Stomach smooth muscle (tissue), 2 donors: ENCODE data around the gene RPN1.
"Not testable (repeated sequence)": the region's sequence is repeated elsewhere in the genome, so short reads cannot be mapped to it uniquely, and the experiment has no call there.

Experiments used
- H3K27ac ChIP-seq: one replicate; pipeline ENCODE4 v1.7.0; 2013; ENCODE audit warnings: mild to moderate bottlenecking, low read length, inconsistent platforms
- H3K27me3 ChIP-seq, 2 donors: one replicate each; pipeline ENCODE4 v1.7.0; 2013; ENCODE audit warnings: low read length in 2 of 2; ENCODE audit not compliant: insufficient read depth in 2 of 2, control insufficient read depth in 1 of 2
- H3K36me3 ChIP-seq, 2 donors: one replicate each; pipeline ENCODE4 v1.7.0; 2013; ENCODE audit warnings: low read length in 2 of 2; ENCODE audit not compliant: control insufficient read depth in 2 of 2, insufficient read depth in 2 of 2
- H3K4me1 ChIP-seq: one replicate; pipeline ENCODE4 v1.7.0; 2013; ENCODE audit warnings: low read length; ENCODE audit not compliant: control insufficient read depth, insufficient read depth
- H3K4me3 ChIP-seq, 2 donors: one replicate each; pipeline ENCODE4 v1.7.0; 2013; ENCODE audit warnings: low read length in 2 of 2
- H3K9ac ChIP-seq, 2 donors: one replicate each; pipeline ENCODE4 v1.7.0; 2013; ENCODE audit warnings: low read length in 2 of 2, mild to moderate bottlenecking in 1 of 2
- H3K9me3 ChIP-seq, 2 donors: one replicate each; pipeline ENCODE4 v1.7.0; 2013; ENCODE audit warnings: low read length in 2 of 2; ENCODE audit not compliant: control insufficient read depth in 2 of 2
- donor health status: healthy.
- donor health status: Pancreatic carcinoma.

RPN1 gene

GRCh38 chr3:128680603-128681368, 30.2 kb upstream of the RPN1 start:
- H3K36me3 ChIP-seq, result no peaks in the 10 kb centered on the region
- H3K9ac ChIP-seq, result peak overlapping the region; percentile 77 to 98
- peak overlapping the region; percentile 71 to 91 for H3K4me3 ChIP-seq
- H3K27me3 ChIP-seq, result no peaks in the 10 kb centered on the region
- no peaks in the 10 kb centered on the region for H3K9me3 ChIP-seq
- H3K27ac ChIP-seq, result peak overlapping the region; percentile 92
- no peaks in the 10 kb centered on the region for H3K4me1 ChIP-seq

GRCh38 chr3:128679338-128679737, 28.7 kb upstream of the RPN1 start:
- no peak overlapping the region for H3K4me3 ChIP-seq
- no peak overlapping the region for H3K9ac ChIP-seq
- H3K9me3 ChIP-seq, result no peaks in the 10 kb centered on the region
- H3K36me3 ChIP-seq, result no peaks in the 10 kb centered on the region
- no peak overlapping the region for H3K27ac ChIP-seq
- H3K27me3 ChIP-seq, result no peaks in the 10 kb centered on the region
- H3K4me1 ChIP-seq, result no peaks in the 10 kb centered on the region

DNA sequence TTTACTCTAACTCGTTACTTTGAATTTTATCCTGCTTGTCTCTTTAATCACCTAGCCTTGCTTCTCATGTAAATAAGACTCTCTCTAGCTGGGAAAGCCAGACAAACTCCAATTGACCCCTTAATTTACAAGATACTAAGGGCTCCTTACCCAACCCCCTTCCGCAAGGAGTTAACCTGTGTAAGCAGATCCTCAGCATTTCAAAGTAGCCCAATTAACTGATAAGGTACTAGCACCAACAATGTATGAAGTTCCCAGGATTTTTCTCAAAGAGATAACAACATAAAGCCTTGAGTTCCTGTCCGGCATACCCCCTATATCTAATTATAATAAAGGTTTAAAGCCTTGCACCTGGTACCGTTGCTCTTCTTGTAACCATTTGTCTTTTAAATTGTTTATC, 25.2 kb upstream of the RPN1 start:
- H3K36me3 ChIP-seq, H3K4me3 ChIP-seq, H3K9ac ChIP-seq, H3K9me3 ChIP-seq, H3K27ac ChIP-seq, H3K4me1 ChIP-seq, H3K27me3 ChIP-seq: not testable (repeated sequence)

DNA sequence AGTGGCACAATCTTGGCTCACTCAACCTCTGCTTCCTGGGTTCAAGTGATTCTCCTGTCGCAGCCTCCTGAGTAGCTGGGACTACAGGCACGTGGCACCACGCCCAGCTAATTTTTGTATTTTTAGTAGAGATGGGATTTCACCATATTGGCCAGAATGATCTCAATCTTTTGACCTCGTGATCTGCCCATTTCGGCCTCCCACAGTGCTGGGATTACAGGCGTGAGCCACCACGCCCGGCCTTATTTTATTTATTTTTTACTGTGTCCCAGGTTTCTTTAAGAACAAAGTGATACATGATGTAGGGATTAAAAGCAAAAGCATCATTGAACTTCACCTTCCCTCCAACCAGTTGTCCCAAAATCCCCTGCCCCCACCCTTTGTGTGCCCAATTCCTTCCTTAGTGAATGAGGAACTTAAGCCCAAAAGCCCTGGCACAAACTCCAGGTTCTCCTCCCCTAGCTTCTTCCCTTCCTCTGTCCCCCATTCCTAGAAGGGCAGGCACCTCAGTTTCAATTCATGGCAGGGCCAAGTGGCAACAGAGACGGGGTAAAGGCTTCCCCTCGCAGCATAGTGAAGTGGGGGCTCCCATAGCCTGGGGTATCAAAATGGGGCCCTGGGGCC, 23.7 kb upstream of the RPN1 start:
- Histone ChIP-seq H3K27me3 (no peaks in the 10 kb centered on the region), H3K27ac (no peak overlapping the region), H3K36me3 (no peaks in the 10 kb centered on the region), H3K4me3 (no peak overlapping the region), H3K4me1 (no peaks in the 10 kb centered on the region), H3K9ac (no peak overlapping the region), H3K9me3 (no peaks in the 10 kb centered on the region)

GRCh38 chr3:128667641-128668040, 17.0 kb upstream of the RPN1 start:
- Histone ChIP-seq H3K27ac (no peak overlapping the region), H3K36me3 (no peaks in the 10 kb centered on the region), H3K9me3 (no peaks in the 10 kb centered on the region), H3K4me3 (no peak overlapping the region), H3K27me3 (no peaks in the 10 kb centered on the region), H3K9ac (no peak overlapping the region), H3K4me1 (no peaks in the 10 kb centered on the region)

- Histone ChIP-seq H3K9ac (no peak overlapping the region), H3K4me1 (no peaks in the 10 kb centered on the region), H3K36me3 (no peaks in the 10 kb centered on the region), H3K4me3 (no peak overlapping the region), H3K27ac (no peak overlapping the region), H3K27me3 (no peaks in the 10 kb centered on the region), H3K9me3 (no peaks in the 10 kb centered on the region)
These were observed 14.9 kb upstream of the RPN1 start for GRCh38 chr3:128665362-128666021.

GRCh38 chr3:128663151-128663550, 12.5 kb upstream of the RPN1 start:
- H3K9me3 ChIP-seq, result no peaks in the 10 kb centered on the region
- H3K27me3 ChIP-seq, result no peaks in the 10 kb centered on the region
- H3K4me3 ChIP-seq, result no peak overlapping the region
- no peak overlapping the region for H3K9ac ChIP-seq
- H3K36me3 ChIP-seq, result no peaks in the 10 kb centered on the region
- H3K27ac ChIP-seq, result no peak overlapping the region
- H3K4me1 ChIP-seq, result no peaks in the 10 kb centered on the region

DNA sequence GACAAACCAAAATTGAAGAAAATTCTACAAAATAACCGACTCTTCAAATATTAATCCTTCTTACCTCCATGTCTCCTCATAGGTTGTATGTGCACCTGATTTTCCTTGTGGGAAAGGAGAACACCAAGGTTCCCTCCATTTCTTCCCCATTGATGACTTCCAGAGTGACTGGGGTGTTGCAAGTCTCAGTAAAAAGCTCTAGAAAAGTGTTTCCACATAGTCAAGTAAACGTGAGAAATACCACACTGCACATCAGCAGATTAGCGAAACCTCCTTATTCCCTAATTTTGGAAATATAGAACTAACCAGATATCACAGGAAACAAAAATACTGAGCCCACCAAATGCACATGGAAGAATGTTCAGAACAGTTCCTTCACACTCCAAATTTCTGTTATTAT, 4.9 kb upstream of the RPN1 start:
- Histone ChIP-seq H3K36me3 (no peaks in the 10 kb centered on the region), H3K27ac (no peak overlapping the region), H3K9ac (no peak overlapping the region), H3K9me3 (no peaks in the 10 kb centered on the region), H3K27me3 (no peaks in the 10 kb centered on the region), H3K4me1 (no peaks in the 10 kb centered on the region), H3K4me3 (no peak overlapping the region)

- H3K27me3 ChIP-seq, H3K4me1 ChIP-seq, H3K36me3 ChIP-seq, H3K9ac ChIP-seq, H3K27ac ChIP-seq, H3K9me3 ChIP-seq, H3K4me3 ChIP-seq: not testable (repeated sequence)
These were observed 3.6 kb upstream of the RPN1 start for GRCh38 chr3:128653993-128654805.

- not testable (repeated sequence) for H3K9ac ChIP-seq, H3K9me3 ChIP-seq, H3K27me3 ChIP-seq, H3K36me3 ChIP-seq, H3K27ac ChIP-seq, H3K4me1 ChIP-seq, H3K4me3 ChIP-seq
These were observed 2.9 kb upstream of the RPN1 start for GRCh38 chr3:128653383-128653992.
